ENCODE results near the gene HDDC3. TPM values are rescaled to one million over a fixed set of nuclear protein-coding genes. Genes with fewer than 3 reads are reported as not detected.
A peak's percentile ranks its signal among the peaks of the same experiment; 100 is the strongest.

Gene HDDC3
- total and polyA plus RNA-seq, 9 of the 15 experiments (the other 6 are each of a cell fraction or from before 2014, with no cell fraction given), result 14.9 to 55.8 (median 36.9) TPM

- TF ChIP-seq GTF3C2 (IDR thresholded peaks at IDR 0.05; ENCODE audit: borderline replicate concordance, extremely low read depth, insufficient read length), result no peak
- 0 out of 4 replicates have a peak, but pooled peaks of 1 of the 2 experiments have one; percentile 10 for TF ChIP-seq NRF1 (conservative IDR thresholded peaks at IDR 0.05 in 1 of 2, IDR thresholded peaks at IDR 0.05 in 1 of 2)
- TF ChIP-seq ZNF76 (CRISPR knock-in tag; IDR thresholded peaks at IDR 0.05; ENCODE audit: borderline replicate concordance), result no peak
- TF ChIP-seq TRIM24 (IDR thresholded peaks at IDR 0.05), result no peak
- TF ChIP-seq STAT5A (IDR thresholded peaks at IDR 0.05; ENCODE audit: borderline replicate concordance, low read length), result no peak
- no peak for TF ChIP-seq ZBTB34 (CRISPR knock-in tag; IDR thresholded peaks at IDR 0.05)
- no peak for TF ChIP-seq TCF15 (CRISPR knock-in tag; IDR thresholded peaks at IDR 0.05)
- no peak for TF ChIP-seq MCM7 (IDR thresholded peaks at IDR 0.05)
- TF ChIP-seq POLR2AphosphoS2 (IDR thresholded peaks at IDR 0.05; ENCODE audit: low read length), result no peak
- TF ChIP-seq KAT8 (IDR thresholded peaks at IDR 0.05; ENCODE audit: low read depth), result no peak
- no peak for TF ChIP-seq ZNF280A (IDR thresholded peaks at IDR 0.05; ENCODE audit: low read depth, partially characterized antibody)
- TF ChIP-seq IRF1 (CRISPR knock-in tag; IDR thresholded peaks at IDR 0.05; ENCODE audit: borderline replicate concordance), result no peak
- peak; percentile 52; the same call in 1 of the 2 replicates for TF ChIP-seq BACH1 (tag; IDR thresholded peaks at IDR 0.05)
- TF ChIP-seq HES1 (IDR thresholded peaks at IDR 0.05; ENCODE audit: low read depth), result no peak
- TF ChIP-seq XRCC5 (IDR thresholded peaks at IDR 0.05; ENCODE audit: low read depth, low read length), result no peak
- no peak for TF ChIP-seq FOXK2 (conservative IDR thresholded peaks at IDR 0.05 in 1 of 2, IDR thresholded peaks at IDR 0.05 in 1 of 2; ENCODE audit: low read depth in 2 of 2)
- TF ChIP-seq KDM5B (IDR thresholded peaks at IDR 0.05; ENCODE audit: insufficient replicate concordance, low read depth, low read length), result no peak
- TF ChIP-seq ZNF449 (CRISPR knock-in tag; IDR thresholded peaks at IDR 0.05), result no peak
- TF ChIP-seq NFIX (CRISPR knock-in tag; IDR thresholded peaks at IDR 0.05; ENCODE audit: low read depth), result no peak
These were observed 848 bp downstream of the HDDC3 start (continued) for GRCh38 chr15:90931575-90931827.
